ENCODE results near the gene TBC1D1. TPM values are rescaled to one million over a fixed set of nuclear protein-coding genes. Genes with fewer than 3 reads are reported as not detected.

Gene TBC1D1
- polyA plus RNA-seq, 1 donor (not counting 4 experiments of a cell fraction or from before 2014, with no cell fraction given), result 32.5 TPM

DNA sequence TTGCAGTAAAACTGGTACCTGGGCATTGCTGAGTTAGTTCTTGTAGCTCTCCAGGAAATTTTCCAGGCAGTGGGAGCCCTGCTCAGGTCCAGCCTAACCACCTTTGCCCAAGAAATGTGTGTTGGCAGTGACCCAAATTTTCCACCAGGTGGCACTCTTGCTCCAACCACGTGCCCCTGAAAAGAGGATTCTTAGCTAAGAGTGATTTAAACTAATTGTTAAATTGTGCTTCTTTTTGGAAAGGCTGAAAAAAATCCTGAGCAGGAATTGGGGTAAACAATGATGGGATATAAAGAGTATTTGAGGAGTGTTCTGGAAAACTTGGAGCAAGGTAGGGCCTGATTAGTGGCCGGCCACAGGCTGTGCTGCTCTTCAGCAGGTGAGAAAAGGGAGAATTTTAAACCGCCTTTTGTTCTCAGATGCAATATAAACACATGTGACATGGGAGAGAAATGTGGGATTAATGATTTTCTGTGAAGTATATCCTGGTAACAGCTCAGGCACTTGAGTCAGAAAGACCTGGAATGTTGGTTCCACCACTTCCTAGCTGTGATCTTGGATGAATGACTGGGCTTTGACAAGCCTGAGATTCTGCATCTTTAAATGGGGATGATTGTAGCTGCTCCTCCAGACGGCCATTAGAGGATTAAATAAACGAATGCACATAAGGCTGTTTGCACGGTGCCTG lies 288.9 kb downstream of the TBC1D1 start:
- dilution Hi-C loops (cut with MboI; ENCODE audit: extremely low pct_ligation_motif_present, low sequenced_read_pairs), result no loop called here
- peak overlapping the region; percentile 0 for H3K9ac ChIP-seq (ENCODE audit: control insufficient read depth, extremely low read depth, insufficient read depth, low read length)
- FAIRE-seq (no peak), DNase-seq (ENCODE audit: low read depth, low spot score) (no peak)
- H3K4me1 ChIP-seq (ENCODE audit: control insufficient read depth, extremely low read depth, insufficient read depth, low read length), result peaks cover 31% of the 10 kb centered on the region
- TF ChIP-seq EZH2 (IDR thresholded peaks at IDR 0.05; ENCODE audit: low read length), result no peak
- TF ChIP-seq, protein P1, sequence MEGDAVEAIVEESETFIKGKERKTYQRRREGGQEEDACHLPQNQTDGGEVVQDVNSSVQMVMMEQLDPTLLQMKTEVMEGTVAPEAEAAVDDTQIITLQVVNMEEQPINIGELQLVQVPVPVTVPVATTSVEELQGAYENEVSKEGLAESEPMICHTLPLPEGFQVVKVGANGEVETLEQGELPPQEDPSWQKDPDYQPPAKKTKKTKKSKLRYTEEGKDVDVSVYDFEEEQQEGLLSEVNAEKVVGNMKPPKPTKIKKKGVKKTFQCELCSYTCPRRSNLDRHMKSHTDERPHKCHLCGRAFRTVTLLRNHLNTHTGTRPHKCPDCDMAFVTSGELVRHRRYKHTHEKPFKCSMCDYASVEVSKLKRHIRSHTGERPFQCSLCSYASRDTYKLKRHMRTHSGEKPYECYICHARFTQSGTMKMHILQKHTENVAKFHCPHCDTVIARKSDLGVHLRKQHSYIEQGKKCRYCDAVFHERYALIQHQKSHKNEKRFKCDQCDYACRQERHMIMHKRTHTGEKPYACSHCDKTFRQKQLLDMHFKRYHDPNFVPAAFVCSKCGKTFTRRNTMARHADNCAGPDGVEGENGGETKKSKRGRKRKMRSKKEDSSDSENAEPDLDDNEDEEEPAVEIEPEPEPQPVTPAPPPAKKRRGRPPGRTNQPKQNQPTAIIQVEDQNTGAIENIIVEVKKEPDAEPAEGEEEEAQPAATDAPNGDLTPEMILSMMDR (optimal IDR thresholded peaks at IDR 0.05 in 1 of 3, IDR thresholded peaks at IDR 0.05 in 1 of 3, conservative IDR thresholded peaks at IDR 0.05 in 1 of 3; ENCODE audit: extremely low read depth in 1 of 3, insufficient read depth in 2 of 3, low read length in 3 of 3), result peak; percentile 80 to 85 (median 84)
- no peaks in the 10 kb centered on the region for H3K79me2 ChIP-seq (ENCODE audit: control insufficient read depth, insufficient read depth, low read length)
- no peaks in the 10 kb centered on the region for H3K36me3 ChIP-seq (ENCODE audit: control insufficient read depth in 2 of 2, extremely low read depth in 1 of 2, insufficient read depth in 2 of 2, low read length in 2 of 2)
- H3K27me3 ChIP-seq (ENCODE audit: control insufficient read depth, extremely low read depth, insufficient read depth, low read length), result no peaks in the 10 kb centered on the region
- no peaks in the 10 kb centered on the region for H4K20me1 ChIP-seq (ENCODE audit: control insufficient read depth, extremely low read depth, insufficient read depth, low read length)
- no peak overlapping the region for H3K4me2 ChIP-seq (ENCODE audit: control insufficient read depth, extremely low read depth, insufficient read depth, low read depth, low read length)
- H3K9me3 ChIP-seq (ENCODE audit: control insufficient read depth, low read depth, low read length), result no peaks in the 10 kb centered on the region
- peak overlapping the region; percentile 7 for H3K27ac ChIP-seq (ENCODE audit: control insufficient read depth, insufficient read depth, low read length)
- no peaks in the 10 kb centered on the region for H3K9me1 ChIP-seq (ENCODE audit: control insufficient read depth, extremely low read depth, insufficient read depth, low read length)
- no peak overlapping the region for H3K4me3 ChIP-seq (ENCODE audit: control insufficient read depth in 2 of 3, extremely low read depth in 1 of 3, insufficient read depth in 2 of 3, low read depth in 1 of 3, low read length in 3 of 3)
- no peak overlapping the region for H2AFZ ChIP-seq (ENCODE audit: control insufficient read depth, low read length)

- no peaks in the 10 kb centered on the region for H3K27me3 ChIP-seq (ENCODE audit: control insufficient read depth, extremely low read depth, insufficient read depth, low read length)
- no peak overlapping the region for H3K4me3 ChIP-seq (ENCODE audit: control insufficient read depth in 2 of 3, extremely low read depth in 1 of 3, insufficient read depth in 2 of 3, low read depth in 1 of 3, low read length in 3 of 3)
- dilution Hi-C loops (cut with MboI; ENCODE audit: extremely low pct_ligation_motif_present, low sequenced_read_pairs), result no loop called here
- H3K9me1 ChIP-seq (ENCODE audit: control insufficient read depth, extremely low read depth, insufficient read depth, low read length), result no peaks in the 10 kb centered on the region
- no peak overlapping the region for H2AFZ ChIP-seq (ENCODE audit: control insufficient read depth, low read length)
- no peak for DNase-seq (ENCODE audit: low read depth, low spot score)
- no peaks in the 10 kb centered on the region for H3K36me3 ChIP-seq (ENCODE audit: control insufficient read depth in 2 of 2, extremely low read depth in 1 of 2, insufficient read depth in 2 of 2, low read length in 2 of 2)
- H4K20me1 ChIP-seq (ENCODE audit: control insufficient read depth, extremely low read depth, insufficient read depth, low read length), result no peaks in the 10 kb centered on the region
- H3K4me2 ChIP-seq (ENCODE audit: control insufficient read depth, extremely low read depth, insufficient read depth, low read depth, low read length), result no peak overlapping the region
- FAIRE-seq, result no peak
- no peaks in the 10 kb centered on the region for H3K9me3 ChIP-seq (ENCODE audit: control insufficient read depth, low read depth, low read length)
- peaks cover 25% of the 10 kb centered on the region for H3K4me1 ChIP-seq (ENCODE audit: control insufficient read depth, extremely low read depth, insufficient read depth, low read length)
- peak overlapping the region; percentile 7 for H3K27ac ChIP-seq (ENCODE audit: control insufficient read depth, insufficient read depth, low read length)
- no peak for TF ChIP-seq EZH2 (IDR thresholded peaks at IDR 0.05; ENCODE audit: low read length)
- TF ChIP-seq, protein P1 (optimal IDR thresholded peaks at IDR 0.05 in 1 of 3, IDR thresholded peaks at IDR 0.05 in 1 of 3, conservative IDR thresholded peaks at IDR 0.05 in 1 of 3; ENCODE audit: extremely low read depth in 1 of 3, insufficient read depth in 2 of 3, low read length in 3 of 3), result peak in 1 of 3 experiments; percentile 26
- H3K79me2 ChIP-seq (ENCODE audit: control insufficient read depth, insufficient read depth, low read length), result no peaks in the 10 kb centered on the region
- no peak overlapping the region for H3K9ac ChIP-seq (ENCODE audit: control insufficient read depth, extremely low read depth, insufficient read depth, low read length)
Observed at GRCh38 chr4:38180456-38180855, 289.6 kb downstream of the TBC1D1 start.

Data from keratinocyte (primary cell).